GM19025 (cell line): Measurements from ENCODE around the gene CFAP65.

ENCODE experiments used
- ATAC-seq: cut with Tn5 transposase; IDR thresholded peaks from one replicate; pipeline ENCODE4 v1.9.1; 2021; ENCODE audit warnings: mild to moderate bottlenecking, low read depth, moderate library complexity; ENCODE audit not compliant: unreplicated experiment

The CFAP65 gene

GRCh38 chr2:219041252-219041651 is at the start of gene CFAP65:
Gene CFAP65, minus strand, starts transcription at chr2:219041516. Its CDS starts 2,468 bp downstream, at chr2:219039048.
- ATAC-seq, result no peak

- ATAC-seq, result no peak
These were observed 49.4 kb upstream of the CFAP65 start for GRCh38 chr2:219090436-219091299.

- ATAC-seq, result no peak
These were observed 48.0 kb upstream of the CFAP65 start for GRCh38 chr2:219089330-219089729.

GRCh38 chr2:219087848-219088247 is 46.5 kb upstream of the CFAP65 start:
- ATAC-seq, result no peak

- ATAC-seq, result no peak
These were observed 46.0 kb upstream of the CFAP65 start for GRCh38 chr2:219087361-219087760.

GRCh38 chr2:219086196-219086595 is 44.9 kb upstream of the CFAP65 start:
- no peak for ATAC-seq

- ATAC-seq, result no peak
These were observed 43.5 kb upstream of the CFAP65 start for GRCh38 chr2:219084791-219085190.

- no peak for ATAC-seq
These were observed 41.1 kb upstream of the CFAP65 start for GRCh38 chr2:219082332-219082958.

- ATAC-seq, result no peak
These were observed 40.5 kb upstream of the CFAP65 start for GRCh38 chr2:219081701-219082331.

- no peak for ATAC-seq
These were observed 39.8 kb upstream of the CFAP65 start for GRCh38 chr2:219081096-219081495.

- ATAC-seq, result no peak
These were observed 38.1 kb upstream of the CFAP65 start for GRCh38 chr2:219079417-219079816.

GRCh38 chr2:219078951-219079350 is 37.6 kb upstream of the CFAP65 start:
- ATAC-seq, result no peak

- ATAC-seq, result no peak
These were observed 36.8 kb upstream of the CFAP65 start for GRCh38 chr2:219078126-219078525.

- ATAC-seq, result no peak
These were observed 34.9 kb upstream of the CFAP65 start for GRCh38 chr2:219076253-219076652.

GRCh38 chr2:219073413-219074129 is 32.3 kb upstream of the CFAP65 start:
- ATAC-seq, result no peak

GRCh38 chr2:219072741-219073250 is 31.5 kb upstream of the CFAP65 start:
- no peak for ATAC-seq

- ATAC-seq, result no peak
These were observed 30.0 kb upstream of the CFAP65 start for GRCh38 chr2:219071131-219071816.

- no peak for ATAC-seq
These were observed 24.2 kb upstream of the CFAP65 start for GRCh38 chr2:219065484-219065883.

- ATAC-seq, result no peak
These were observed 20.8 kb upstream of the CFAP65 start for GRCh38 chr2:219062081-219062480.
